Mammary epithelial cell (primary cell): ENCODE data around the gene PSORS1C2.

ENCODE experiments used
- EZH2 ChIP-seq: IDR thresholded peaks from 2 replicates; pipeline ENCODE4 v1.6.1; 2012; ENCODE audit warnings: low read length, inconsistent platforms, borderline replicate concordance
- TF ChIP-seq, protein P1 (sequence below), 2 donors: IDR thresholded peaks in 1 of 2; conservative IDR thresholded peaks in 1 of 2; 2 replicates each; pipeline ENCODE4 v1.5.1; 2011 to 2012; ENCODE audit warnings: inconsistent platforms in 2 of 2, low read length in 2 of 2, mild to moderate bottlenecking in 2 of 2, control low read depth in 1 of 2, low read depth in 1 of 2; ENCODE audit not compliant: insufficient read depth in 1 of 2; ENCODE audit errors: extremely low read depth in 1 of 2

DNA sequence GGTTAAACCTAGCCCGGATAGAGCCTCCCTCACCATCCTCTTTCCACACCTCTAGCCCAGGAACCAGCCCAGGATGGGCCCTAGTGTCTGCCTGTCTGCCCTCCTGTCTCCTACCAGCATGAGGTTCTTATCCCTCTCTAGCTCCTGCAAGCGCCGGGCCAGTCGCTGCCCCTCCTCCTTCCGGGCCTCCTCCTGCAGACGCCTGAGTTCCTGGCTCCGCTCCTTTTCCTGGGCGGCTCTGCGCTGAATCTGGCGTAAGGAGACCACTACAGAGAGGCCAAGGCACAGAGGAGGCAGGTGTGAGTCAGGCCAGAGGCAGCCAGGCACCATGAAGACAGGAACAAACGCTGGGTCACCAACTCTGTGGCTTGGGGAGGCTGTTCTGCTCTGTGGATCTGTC lies 4.3 kb upstream of the PSORS1C2 start:
- TF ChIP-seq, protein P1, sequence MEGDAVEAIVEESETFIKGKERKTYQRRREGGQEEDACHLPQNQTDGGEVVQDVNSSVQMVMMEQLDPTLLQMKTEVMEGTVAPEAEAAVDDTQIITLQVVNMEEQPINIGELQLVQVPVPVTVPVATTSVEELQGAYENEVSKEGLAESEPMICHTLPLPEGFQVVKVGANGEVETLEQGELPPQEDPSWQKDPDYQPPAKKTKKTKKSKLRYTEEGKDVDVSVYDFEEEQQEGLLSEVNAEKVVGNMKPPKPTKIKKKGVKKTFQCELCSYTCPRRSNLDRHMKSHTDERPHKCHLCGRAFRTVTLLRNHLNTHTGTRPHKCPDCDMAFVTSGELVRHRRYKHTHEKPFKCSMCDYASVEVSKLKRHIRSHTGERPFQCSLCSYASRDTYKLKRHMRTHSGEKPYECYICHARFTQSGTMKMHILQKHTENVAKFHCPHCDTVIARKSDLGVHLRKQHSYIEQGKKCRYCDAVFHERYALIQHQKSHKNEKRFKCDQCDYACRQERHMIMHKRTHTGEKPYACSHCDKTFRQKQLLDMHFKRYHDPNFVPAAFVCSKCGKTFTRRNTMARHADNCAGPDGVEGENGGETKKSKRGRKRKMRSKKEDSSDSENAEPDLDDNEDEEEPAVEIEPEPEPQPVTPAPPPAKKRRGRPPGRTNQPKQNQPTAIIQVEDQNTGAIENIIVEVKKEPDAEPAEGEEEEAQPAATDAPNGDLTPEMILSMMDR (conservative IDR thresholded peaks at IDR 0.05 in 1 of 2, IDR thresholded peaks at IDR 0.05 in 1 of 2; ENCODE audit: extremely low read depth in 1 of 2, insufficient read depth in 1 of 2, low read depth in 1 of 2, low read length in 2 of 2) = no peak
- TF ChIP-seq EZH2 = no peak
